HFFc6 (cell line): Measurements from ENCODE around the gene KHDRBS1. TPM values are rescaled to one million over a fixed set of nuclear protein-coding genes. Genes with fewer than 3 reads are reported as not detected.
"Not testable (repeated sequence)": the region's sequence is repeated elsewhere in the genome, so short reads cannot be mapped to it uniquely, and the experiment has no call there.

Experiments used
- DNase-seq: peaks from one replicate; pipeline ENCODE4 v3.0.0-alpha.2; 2018
- H3K27ac Mint-ChIP-seq: 2 replicates; pipeline ENCODE4 v1.8.0; 2020; ENCODE audit warnings: mild to moderate bottlenecking, mixed read lengths
- H3K27me3 Mint-ChIP-seq: 2 replicates; pipeline ENCODE4 v1.8.0; 2021; ENCODE audit warnings: mild to moderate bottlenecking, moderate library complexity, mixed read lengths; ENCODE audit not compliant: insufficient read depth
- H3K36me3 Mint-ChIP-seq: 2 replicates; pipeline ENCODE4 v1.8.0; 2021; ENCODE audit warnings: low read depth, mixed read lengths
- H3K4me1 Mint-ChIP-seq: 2 replicates; pipeline ENCODE4 v1.8.0; 2020; ENCODE audit warnings: low read depth, mixed read lengths
- H3K4me3 Mint-ChIP-seq: 2 replicates; pipeline ENCODE4 v1.8.0; 2020; ENCODE audit warnings: mild to moderate bottlenecking, moderate library complexity, mixed read lengths
- H3K9me3 Mint-ChIP-seq: 2 replicates; pipeline ENCODE4 v1.8.0; 2020; ENCODE audit warnings: mild to moderate bottlenecking, mixed read lengths
- CTCF ChIP-seq: fragments of 200-600 bp; sonication (generic); IDR thresholded peaks from 2 replicates; pipeline ENCODE4 v1.5.0; 2021; ENCODE audit warnings: antibody characterized with exemption, mild to moderate bottlenecking
- total RNA-seq, 6 experiments: library from RNA; stranded (reverse); fragmentation: NEBNext Ultra II Directional; extraction: Animal tissue kit (Norgen Biotek cat#: 25700); gene quantifications; 2 replicates in 1 of 6; 3 replicates in 5 of 6; pipeline ENCODE4 v1.2.3, GENCODE V29; 2021

KHDRBS1 gene
- total RNA-seq, 6 experiments from 2014 or later = 119 to 160 (median 148) TPM

- Mint-ChIP-seq H3K4me1 (peaks cover 31% of the 10 kb centered on the region), H3K36me3 (peaks cover 24% of the 10 kb centered on the region), H3K4me3 (peak overlapping the region; percentile 97), H3K27me3 (peaks cover 4% of the 10 kb centered on the region; the same call in 1 of the 2 replicates), H3K9me3 (no peaks in the 10 kb centered on the region), H3K27ac (peak overlapping the region; percentile 90)
- DNase-seq = peak; percentile 23
- TF ChIP-seq CTCF = 0 out of 2 replicates have a peak, but pooled peaks have one; percentile 6
These were observed 705 bp downstream of the KHDRBS1 start for GRCh38 chr1:32014199-32014947.

GRCh38 chr1:32014948-32015273, 1.2 kb downstream of the KHDRBS1 start:
- Mint-ChIP-seq H3K4me1 (peaks cover 28% of the 10 kb centered on the region), H3K36me3 (peaks cover 24% of the 10 kb centered on the region), H3K27me3 (peaks cover 4% of the 10 kb centered on the region; the same call in 1 of the 2 replicates), H3K4me3 (peak overlapping the region; percentile 97), H3K27ac (peak overlapping the region; percentile 90), H3K9me3 (no peaks in the 10 kb centered on the region)
- DNase-seq = no peak
- TF ChIP-seq CTCF = no peak

GRCh38 chr1:32020339-32020738, 6.7 kb downstream of the KHDRBS1 start:
- Mint-ChIP-seq H3K27me3 (no peaks in the 10 kb centered on the region), H3K27ac (no peak overlapping the region), H3K4me1 (peaks cover 33% of the 10 kb centered on the region), H3K36me3 (peaks cover 21% of the 10 kb centered on the region), H3K4me3 (no peak overlapping the region), H3K9me3 (no peaks in the 10 kb centered on the region)
- TF ChIP-seq CTCF = no peak
- no peak for DNase-seq

GRCh38 chr1:32021574-32022018, 7.9 kb downstream of the KHDRBS1 start:
- H3K27ac Mint-ChIP-seq, H3K9me3 Mint-ChIP-seq, H3K27me3 Mint-ChIP-seq, DNase-seq, H3K36me3 Mint-ChIP-seq, H3K4me3 Mint-ChIP-seq: not testable (repeated sequence)
- peaks cover 20% of the 10 kb centered on the region for H3K4me1 Mint-ChIP-seq

DNA sequence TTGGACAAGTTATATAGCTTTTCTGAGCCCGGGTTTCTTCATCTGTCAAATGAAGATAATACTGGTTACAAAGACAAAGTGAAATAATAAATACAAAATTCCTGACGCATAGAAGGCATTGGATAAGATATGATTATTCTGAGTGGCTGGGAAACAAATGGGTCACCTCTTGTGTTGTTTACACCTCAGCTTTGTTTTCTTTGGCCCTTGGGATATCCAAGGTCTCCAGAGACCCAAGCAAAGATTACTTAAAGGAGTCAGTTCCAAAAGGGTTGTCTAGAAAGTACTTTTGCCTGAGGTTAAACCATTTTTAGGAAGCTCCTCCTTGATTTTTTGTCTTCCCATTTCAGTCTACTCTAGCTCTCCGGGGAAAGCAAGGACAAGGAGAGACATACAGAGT, 9.7 kb downstream of the KHDRBS1 start:
- Mint-ChIP-seq H3K36me3 (peaks cover 6% of the 10 kb centered on the region; the same call in 1 of the 2 replicates), H3K4me1 (peaks cover 23% of the 10 kb centered on the region), H3K27ac (no peak overlapping the region), H3K27me3 (peaks cover 4% of the 10 kb centered on the region; the same call in 1 of the 2 replicates), H3K9me3 (no peaks in the 10 kb centered on the region), H3K4me3 (no peak overlapping the region)
- no peak for TF ChIP-seq CTCF
- no peak for DNase-seq

- H3K36me3 Mint-ChIP-seq = peaks cover 11% of the 10 kb centered on the region; the same call in 1 of the 2 replicates
- no peak for TF ChIP-seq CTCF
- no peaks in the 10 kb centered on the region for H3K9me3 Mint-ChIP-seq
- peaks cover 36% of the 10 kb centered on the region for H3K4me1 Mint-ChIP-seq
- peaks cover 4% of the 10 kb centered on the region; the same call in 1 of the 2 replicates for H3K27me3 Mint-ChIP-seq
- no peak overlapping the region for H3K4me3 Mint-ChIP-seq
- no peak overlapping the region for H3K27ac Mint-ChIP-seq
- no peak for DNase-seq
These were observed 11.8 kb downstream of the KHDRBS1 start for GRCh38 chr1:32025515-32025914.
